Smooth muscle cell (in vitro differentiated cells): Measurements from ENCODE around the gene DPM2. TPM values are rescaled to one million over a fixed set of nuclear protein-coding genes. Genes with fewer than 3 reads are reported as not detected.
A peak's percentile ranks its signal among the peaks of the same experiment; 100 is the strongest.

Experiments used
- DNase-seq: peaks from one replicate; lab custom pipeline; 2025; ENCODE audit not compliant: unreplicated experiment; lab: John Stamatoyannopoulos, UW
- H2AFZ ChIP-seq: fragments of 200-600 bp; sonication (generic); 2 replicates; pipeline ENCODE4 v1.6.0; 2016; ENCODE audit warnings: antibody characterized with exemption, low read depth, mild to moderate bottlenecking
- H3F3A ChIP-seq: fragments of 200-600 bp; sonication (generic); 2 replicates; pipeline ENCODE4 v1.6.0; 2017; ENCODE audit warnings: antibody characterized with exemption, low read depth
- H3K27ac ChIP-seq: fragments of 200-600 bp; sonication (generic); 2 replicates; pipeline ENCODE4 v1.5.1; 2016; ENCODE audit warnings: low read depth, mild to moderate bottlenecking
- H3K27me3 ChIP-seq: fragments of 200-600 bp; sonication (generic); 2 replicates; pipeline ENCODE4 v1.6.1; 2016; ENCODE audit warnings: low read depth, mild to moderate bottlenecking
- H3K36me3 ChIP-seq: fragments of 200-600 bp; sonication (generic); 2 replicates; pipeline ENCODE4 v1.5.1; 2016; ENCODE audit warnings: low read depth
- H3K4me1 ChIP-seq: fragments of 200-600 bp; sonication (generic); 2 replicates; pipeline ENCODE4 v1.5.1; 2016; ENCODE audit warnings: low read depth
- H3K4me2 ChIP-seq: fragments of 200-600 bp; sonication (generic); 2 replicates; pipeline ENCODE4 v1.6.0; 2016; ENCODE audit warnings: mild to moderate bottlenecking
- H3K4me3 ChIP-seq: fragments of 200-600 bp; sonication (generic); 2 replicates; pipeline ENCODE4 v1.5.1; 2016; ENCODE audit warnings: mild to moderate bottlenecking
- H3K79me2 ChIP-seq: fragments of 200-600 bp; sonication (generic); 2 replicates; pipeline ENCODE4 v1.6.0; 2016; ENCODE audit warnings: low read depth, mild to moderate bottlenecking
- H3K9ac ChIP-seq: fragments of 200-600 bp; sonication (generic); 2 replicates; pipeline ENCODE4 v1.6.0; 2016; ENCODE audit warnings: low read depth
- H3K9me3 ChIP-seq: fragments of 200-600 bp; sonication (generic); replicated peaks from 2 replicates; pipeline ENCODE4 v1.5.1; 2016; ENCODE audit warnings: low read depth
- H4K20me1 ChIP-seq: fragments of 200-600 bp; sonication (generic); 2 replicates; pipeline ENCODE4 v1.6.0; 2016; ENCODE audit warnings: low read depth
- CTCF ChIP-seq: fragments of 200-600 bp; sonication (generic); IDR thresholded peaks from 2 replicates; pipeline ENCODE4 v1.5.1; 2017; ENCODE audit warnings: borderline replicate concordance, mild to moderate bottlenecking, antibody characterized with exemption; ENCODE audit not compliant: insufficient read depth, poor library complexity, severe bottlenecking
- WGBS: methylation state at CpG from one replicate; pipeline ENCODE4 v1.1.7; 2016; ENCODE audit warnings: low lambda C conversion rate; 5-methylcytosine and 5-hydroxymethylcytosine counted together
- polyA plus RNA-seq: library from polyadenylated mRNA; unstranded; fragments of >200 nt; fragmentation: Nextera tagmentation; extraction: Ambion mirVana; gene quantifications from 2 replicates; pipeline ENCODE4 v1.2.1, GENCODE V29; 2016
- total RNA-seq: library from RNA; depleted of rRNA; stranded (reverse); fragments of >200 nt; gene quantifications from 2 replicates; pipeline ENCODE4 v1.2.3, GENCODE V29; 2014

The DPM2 gene, protein sequence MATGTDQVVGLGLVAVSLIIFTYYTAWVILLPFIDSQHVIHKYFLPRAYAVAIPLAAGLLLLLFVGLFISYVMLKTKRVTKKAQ
- 23.6 and 26.0 TPM in 2 replicates for total RNA-seq
- polyA plus RNA-seq: 68.5 and 72.8 TPM in 2 replicates

DNA sequence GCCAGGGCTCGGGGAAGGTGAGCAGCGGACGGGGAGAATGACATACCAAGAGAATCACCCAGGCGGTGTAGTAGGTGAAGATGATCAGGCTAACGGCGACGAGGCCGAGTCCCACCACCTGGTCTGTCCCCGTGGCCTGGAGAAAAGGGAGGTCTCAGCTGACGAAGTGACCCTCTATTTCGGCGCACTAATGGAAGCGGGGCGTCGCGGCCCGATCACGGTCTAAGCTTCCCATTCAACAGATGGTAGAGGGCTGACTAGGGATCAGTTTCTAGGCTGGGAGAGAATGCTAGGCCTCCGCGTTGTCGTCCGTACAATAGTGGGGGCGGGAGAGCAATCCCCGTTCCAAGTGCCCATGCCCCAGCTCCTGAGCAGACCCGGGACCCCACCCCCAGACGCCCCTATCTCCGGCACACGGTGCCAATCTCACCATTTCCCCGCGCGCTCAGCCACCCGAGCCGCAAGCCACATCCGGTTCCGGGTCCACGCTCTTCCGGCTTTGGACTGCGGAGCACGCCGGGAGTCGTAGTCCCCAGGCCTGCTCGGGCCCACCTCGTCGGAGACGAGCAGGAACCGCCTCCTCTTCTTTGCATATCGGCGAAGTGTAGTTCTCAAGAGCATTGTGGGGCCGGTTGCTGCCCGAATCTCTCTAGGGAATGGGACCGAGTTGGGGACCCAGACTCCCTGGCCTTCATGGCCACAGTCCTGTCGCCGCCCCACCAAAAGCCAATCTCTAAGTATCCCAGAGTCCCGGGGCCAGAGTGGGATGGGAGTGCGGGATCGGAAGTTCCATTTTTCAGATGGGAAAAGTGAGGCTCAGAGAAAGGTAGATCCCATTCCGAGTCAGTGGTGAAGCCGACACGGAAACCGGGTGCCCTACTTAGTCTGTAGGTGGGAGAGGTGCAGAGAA lies at the start of gene DPM2:
Gene DPM2, minus strand, starts transcription at position 467 of the 910 bp plus-strand sequence. Its CDS starts 34 bp downstream, at position 433.
- no peaks in the 10 kb centered on the region for H3K27me3 ChIP-seq
- peak within 1 kb of the TSS; percentile 75 for H3K9ac ChIP-seq
- H3K9me3 ChIP-seq: no peaks in the 10 kb centered on the region
- H3K4me3 ChIP-seq: peak within 1 kb of the TSS; percentile 64
- peak within 1 kb of the TSS; percentile 41 for H3K27ac ChIP-seq
- H3K36me3 ChIP-seq: no peaks in the 10 kb centered on the region
- H3F3A ChIP-seq: peaks cover 6% of the 10 kb centered on the region
- H2AFZ ChIP-seq: peak within 1 kb of the TSS; percentile 35
- no peak for DNase-seq
- WGBS: 8% methylated on average over 49 of the region's 60 CpGs
- peaks cover 14% of the 10 kb centered on the region for H3K4me1 ChIP-seq
- TF ChIP-seq CTCF: no peak
- H3K79me2 ChIP-seq: peaks cover 21% of the 10 kb centered on the region
- peaks cover 13% of the 10 kb centered on the region for H4K20me1 ChIP-seq
- H3K4me2 ChIP-seq: peak within 1 kb of the TSS; percentile 96

- H3K9ac ChIP-seq: no peak overlapping the region
- no peaks in the 10 kb centered on the region for H3K9me3 ChIP-seq
- H3K36me3 ChIP-seq: no peaks in the 10 kb centered on the region
- H3K4me1 ChIP-seq: peaks cover 2% of the 10 kb centered on the region
- no peaks in the 10 kb centered on the region for H4K20me1 ChIP-seq
- no peak overlapping the region for H2AFZ ChIP-seq
- no peak overlapping the region for H3K27ac ChIP-seq
- no peaks in the 10 kb centered on the region for H3K79me2 ChIP-seq
- H3K4me3 ChIP-seq: no peak overlapping the region
- H3K27me3 ChIP-seq: no peaks in the 10 kb centered on the region
- TF ChIP-seq CTCF: no peak
- no peak for DNase-seq
- WGBS: 85% methylated on average over 9 of the region's 9 CpGs
- H3K4me2 ChIP-seq: no peak overlapping the region
- H3F3A ChIP-seq: peaks cover 2% of the 10 kb centered on the region
These were observed 49.5 kb upstream of the DPM2 start for GRCh38 chr9:127987103-127987614.

DNA sequence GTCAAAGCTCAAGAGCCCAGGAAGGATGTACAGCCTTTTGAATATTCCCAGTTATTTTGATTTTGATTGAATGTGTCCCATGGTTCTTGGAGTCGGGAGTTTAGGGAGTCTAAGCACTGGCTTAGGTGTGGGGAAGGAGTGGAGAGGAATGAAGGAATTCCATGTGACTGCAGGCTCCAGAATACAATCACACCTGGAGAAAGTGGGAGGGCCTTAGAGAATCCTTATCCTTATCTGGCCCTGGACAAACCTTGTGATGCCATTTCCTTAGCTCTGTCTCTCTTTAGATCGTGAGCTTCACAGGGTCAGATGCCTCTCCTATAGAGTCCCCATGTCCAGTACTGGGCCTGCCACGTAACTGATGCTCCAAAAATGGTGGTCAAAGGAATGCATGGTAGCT lies 47.4 kb upstream of the DPM2 start:
- H3K4me3 ChIP-seq: no peak overlapping the region
- WGBS: 92% methylated on average over 3 of the region's 3 CpGs
- DNase-seq: no peak
- peaks cover 3% of the 10 kb centered on the region for H3K79me2 ChIP-seq
- no peak overlapping the region for H3K9ac ChIP-seq
- H3F3A ChIP-seq: peaks cover 4% of the 10 kb centered on the region
- H3K4me1 ChIP-seq: peaks cover 12% of the 10 kb centered on the region
- H2AFZ ChIP-seq: no peak overlapping the region
- no peak overlapping the region for H3K4me2 ChIP-seq
- no peaks in the 10 kb centered on the region for H3K27me3 ChIP-seq
- H3K27ac ChIP-seq: no peak overlapping the region
- H4K20me1 ChIP-seq: peaks cover 2% of the 10 kb centered on the region
- H3K36me3 ChIP-seq: no peaks in the 10 kb centered on the region
- H3K9me3 ChIP-seq: no peaks in the 10 kb centered on the region
- no peak for TF ChIP-seq CTCF
